HG02884 (cell line): Measurements from ENCODE around the gene FGFR2.

Experiments
- ATAC-seq: cut with Tn5 transposase; IDR thresholded peaks from one replicate; pipeline ENCODE4 v1.9.1; 2021; ENCODE audit warnings: mild to moderate bottlenecking, moderate library complexity; ENCODE audit not compliant: unreplicated experiment

Gene FGFR2

GRCh38 chr10:121497513-121498470, 100.5 kb downstream of the FGFR2 start:
- no peak for ATAC-seq

GRCh38 chr10:121495719-121496118, 102.5 kb downstream of the FGFR2 start:
- ATAC-seq: no peak

GRCh38 chr10:121494296-121494695, 103.9 kb downstream of the FGFR2 start:
- ATAC-seq: no peak

DNA sequence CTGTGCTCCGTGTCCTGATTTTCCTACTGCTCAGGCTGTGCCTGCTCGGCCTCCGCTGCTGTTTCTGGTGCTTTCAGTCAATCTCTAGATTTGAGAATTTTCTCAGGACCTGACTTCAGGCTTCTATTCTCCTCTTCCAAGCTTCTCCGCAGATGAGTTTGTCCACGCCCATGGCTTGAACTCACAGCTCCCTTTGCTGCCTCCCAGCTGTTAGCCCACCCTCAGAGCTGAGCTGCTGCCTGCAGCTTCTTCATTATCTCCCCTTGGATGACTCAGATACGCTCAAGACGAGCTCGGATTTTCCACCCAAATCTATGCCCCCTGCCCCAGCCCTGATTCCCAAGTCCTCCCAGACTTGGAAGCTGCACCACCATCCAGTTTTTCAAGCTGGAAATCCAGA, 104.7 kb downstream of the FGFR2 start:
- no peak for ATAC-seq

DNA sequence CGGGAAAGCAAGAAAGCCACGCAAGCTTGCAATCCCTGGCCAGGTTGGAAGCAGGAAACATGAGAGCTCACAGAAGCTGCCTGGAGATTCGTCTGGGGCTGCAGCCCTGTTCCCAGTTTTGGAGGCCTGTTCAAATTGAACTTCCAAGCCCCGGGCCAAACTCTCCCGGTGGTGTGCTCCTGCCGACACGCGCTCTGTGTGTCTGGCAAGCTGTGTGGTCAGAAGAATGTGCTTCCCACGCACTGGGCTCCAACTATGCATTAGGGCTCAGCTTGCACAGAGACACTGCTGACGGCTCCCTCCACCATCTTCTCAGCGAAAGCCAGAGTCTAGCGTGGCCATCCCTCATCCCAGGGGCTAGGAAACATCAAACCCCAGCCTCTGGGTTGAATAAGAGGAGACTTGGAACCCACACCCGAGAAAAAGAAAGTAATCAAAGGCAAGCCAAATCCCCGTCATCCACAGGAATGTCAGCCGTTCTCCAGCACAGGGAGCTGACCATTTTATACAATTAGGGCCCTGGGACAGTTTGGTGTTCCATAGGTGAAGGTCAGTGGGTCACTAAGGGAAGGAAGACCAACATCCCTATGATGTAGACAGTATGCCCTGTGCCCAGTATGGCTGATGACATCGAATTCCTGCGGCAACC, 107.2 kb downstream of the FGFR2 start:
- no peak for ATAC-seq

DNA sequence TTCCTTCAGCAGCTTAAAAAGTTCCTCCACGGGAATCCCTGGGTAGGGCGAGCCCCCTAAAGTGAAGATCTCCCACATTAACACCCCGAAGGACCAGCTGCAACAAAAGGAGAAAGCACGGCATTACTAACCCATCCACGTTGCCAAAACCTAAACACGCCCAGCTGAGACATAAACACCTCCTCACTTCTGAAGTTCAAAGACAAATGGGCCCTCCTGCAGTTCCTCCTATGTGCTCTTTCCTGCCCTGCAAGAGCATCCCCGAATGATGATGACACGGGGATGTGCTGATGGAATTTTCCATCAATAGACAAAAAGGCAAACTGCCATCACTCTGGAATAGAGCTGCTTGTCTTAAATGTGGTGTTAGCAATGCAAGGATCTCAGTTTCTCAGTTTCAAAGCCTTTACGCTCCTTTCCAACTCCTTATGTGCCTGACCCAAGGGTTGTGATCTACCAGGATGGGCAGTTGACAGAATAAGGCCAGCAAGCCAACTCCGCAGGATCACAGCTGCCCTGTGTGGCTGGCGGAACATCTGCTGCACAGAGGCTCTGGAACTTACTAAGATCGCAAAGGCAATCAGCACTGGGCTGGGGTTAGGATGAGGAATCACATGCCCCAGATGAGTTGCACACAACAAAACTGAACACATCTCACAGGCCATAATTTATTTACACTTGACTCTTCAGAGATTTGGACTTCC, 112.7 kb downstream of the FGFR2 start:
- ATAC-seq: no peak

DNA sequence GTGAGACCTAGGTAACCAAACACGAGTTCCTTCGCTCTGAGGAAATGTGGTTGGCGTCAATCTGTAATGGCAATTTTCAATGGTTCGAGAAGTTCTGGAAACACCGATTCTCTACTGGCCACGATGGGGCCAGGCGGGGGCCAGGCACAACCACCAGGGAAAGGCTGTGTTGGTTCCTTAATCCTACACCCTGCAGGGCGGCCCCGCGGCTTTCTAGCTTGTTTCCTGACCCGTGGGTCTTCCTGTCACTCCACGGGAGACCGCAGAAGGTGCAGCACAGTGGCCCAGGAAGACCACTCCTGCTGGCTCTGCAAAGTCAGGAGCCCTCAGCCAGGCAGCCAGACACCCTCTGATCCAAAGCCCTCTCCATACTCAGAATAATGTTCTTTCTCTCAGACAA, 113.4 kb downstream of the FGFR2 start:
- ATAC-seq: no peak

DNA sequence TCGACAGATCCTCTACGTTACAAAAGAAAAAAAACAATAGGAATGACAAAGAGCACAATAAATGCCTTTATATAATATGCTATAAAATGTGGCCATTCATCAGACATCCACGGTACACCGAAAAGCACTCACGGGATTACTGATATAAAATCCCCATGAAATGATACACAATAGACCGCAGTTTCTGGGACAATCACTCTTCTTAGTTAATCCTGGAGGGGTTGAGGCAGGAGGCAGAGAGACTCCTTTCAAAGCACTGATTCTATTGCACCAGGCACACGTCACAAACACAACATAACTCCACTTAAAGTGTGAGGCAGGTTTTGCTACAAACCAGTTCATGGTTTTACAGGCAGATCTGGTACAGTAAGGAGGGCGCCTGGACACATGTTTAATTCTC, 113.8 kb downstream of the FGFR2 start:
- no peak for ATAC-seq

- no peak for ATAC-seq
Measured at GRCh38 chr10:121481180-121481579, 117.1 kb downstream of the FGFR2 start.

DNA sequence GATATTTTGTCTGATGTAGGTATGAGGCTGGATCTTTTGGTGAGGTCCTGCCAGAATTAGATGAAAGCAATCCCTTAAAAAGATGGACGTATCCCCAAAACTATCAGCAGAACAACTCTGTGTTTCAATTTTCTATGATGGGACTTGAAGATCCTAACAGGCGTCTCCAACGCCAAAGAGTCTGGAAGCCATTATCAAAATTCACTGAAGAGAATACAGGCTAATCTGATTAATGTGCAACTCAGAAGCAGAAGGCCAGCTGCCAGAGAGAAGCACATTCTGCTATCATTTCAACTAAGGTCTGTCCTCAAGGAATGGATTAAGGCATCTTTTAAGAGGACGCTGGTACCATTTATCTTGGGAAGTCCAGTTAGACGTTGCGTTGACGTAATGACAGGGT, 119.7 kb downstream of the FGFR2 start:
- ATAC-seq: no peak

- no peak for ATAC-seq
Measured at GRCh38 chr10:121469797-121470606, 128.2 kb downstream of the FGFR2 start.

GRCh38 chr10:121468726-121469125, 129.5 kb downstream of the FGFR2 start:
- no peak for ATAC-seq

DNA sequence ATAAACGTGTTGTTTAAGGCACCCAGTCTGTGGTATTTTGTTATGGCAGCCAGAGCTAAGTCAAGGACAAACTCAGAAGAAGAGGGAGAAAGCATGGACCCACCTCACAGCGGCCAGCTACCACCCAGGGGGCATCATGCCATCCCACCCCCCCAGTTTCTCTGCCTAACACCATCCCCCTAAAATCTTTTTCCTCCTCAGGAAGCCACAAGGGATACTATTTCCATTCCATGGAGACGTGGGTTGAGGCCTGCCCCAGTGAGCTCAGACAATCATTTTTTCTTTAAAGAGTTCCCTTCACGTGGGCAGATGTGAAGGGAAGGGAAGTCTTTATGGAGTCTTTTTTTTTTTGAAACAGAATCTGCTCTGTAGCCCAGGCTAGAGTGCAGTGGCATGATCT, 131.8 kb downstream of the FGFR2 start:
- ATAC-seq: no peak

DNA sequence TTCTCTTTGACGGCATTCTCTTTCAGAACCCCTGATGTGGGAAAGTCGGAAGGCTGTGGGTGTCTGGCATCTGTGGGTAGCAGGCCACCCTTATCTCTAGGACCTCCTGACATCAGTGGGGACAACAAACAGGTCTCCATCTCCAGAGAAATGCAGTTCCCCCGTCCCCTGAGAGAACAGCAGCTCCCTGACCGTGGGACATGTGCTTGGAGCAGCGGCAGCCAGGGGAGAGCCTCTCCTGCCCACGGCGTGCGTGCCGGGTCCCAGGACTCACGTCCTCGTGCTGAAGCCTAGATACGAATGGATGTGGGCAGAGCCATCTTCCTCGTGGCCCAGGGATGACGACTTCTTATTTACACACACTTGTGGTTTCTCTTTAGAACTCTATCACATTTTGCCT, 133.0 kb downstream of the FGFR2 start:
- no peak for ATAC-seq

DNA sequence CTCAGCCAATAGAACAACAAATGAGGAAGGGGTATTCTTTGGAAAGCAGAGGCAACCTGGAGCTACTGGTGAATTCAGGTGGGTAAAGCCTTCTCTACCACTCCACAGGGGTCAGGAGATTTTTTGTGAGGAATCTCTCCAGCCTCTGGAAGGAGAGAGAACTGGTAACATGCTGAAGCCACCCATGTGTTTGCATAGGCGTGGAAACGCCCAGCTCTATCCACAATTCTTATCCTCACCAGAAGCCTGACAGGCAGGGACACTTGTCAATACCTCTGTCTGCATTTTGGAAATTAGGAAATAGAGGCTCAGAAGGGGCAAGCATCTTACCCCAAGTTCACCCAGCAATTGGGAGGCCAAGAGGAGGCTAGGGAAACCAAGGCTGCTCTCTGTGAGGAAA, 133.7 kb downstream of the FGFR2 start:
- ATAC-seq: no peak

DNA sequence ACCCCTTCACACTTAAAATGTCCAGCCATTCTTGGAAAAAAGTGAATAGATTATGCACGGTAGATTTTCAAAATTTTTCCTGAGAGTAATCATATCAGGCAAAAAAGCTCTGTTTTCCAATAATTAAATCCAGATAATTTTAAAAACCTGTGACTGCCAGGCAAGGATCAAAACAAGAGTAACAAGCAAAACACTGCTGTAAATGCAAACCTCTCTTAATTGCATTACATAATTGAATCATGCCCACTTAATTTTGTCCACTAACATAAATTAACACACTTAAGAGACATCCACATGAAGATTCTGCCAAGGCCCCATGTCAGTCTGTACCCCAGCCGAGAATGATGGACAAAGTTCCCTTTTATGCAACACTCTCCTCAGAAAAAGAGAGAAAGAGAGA, 135.3 kb downstream of the FGFR2 start:
- no peak for ATAC-seq

GRCh38 chr10:121462281-121462680, 136.0 kb downstream of the FGFR2 start:
- ATAC-seq: no peak

- no peak for ATAC-seq
Measured at GRCh38 chr10:121461307-121461706, 136.9 kb downstream of the FGFR2 start.

DNA sequence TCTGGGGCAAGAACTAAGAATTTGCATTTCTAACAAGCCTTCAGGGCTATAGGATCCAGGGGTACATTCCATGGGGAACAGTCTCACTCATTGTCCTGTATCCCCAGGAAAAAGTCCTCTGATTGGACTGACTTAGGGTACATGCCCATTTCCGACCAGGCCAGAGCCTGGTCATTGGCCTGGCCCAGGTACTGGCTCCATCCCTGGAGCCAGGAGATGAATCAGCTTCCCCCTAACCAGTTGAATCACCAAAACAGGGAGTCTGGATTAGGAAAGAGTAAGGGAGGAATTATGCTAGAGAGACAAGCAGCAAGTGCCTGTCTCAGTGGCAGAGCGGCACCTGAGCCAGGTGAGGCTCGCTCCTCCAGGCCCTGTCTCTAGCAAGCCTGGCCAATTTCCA, 137.5 kb downstream of the FGFR2 start:
- no peak for ATAC-seq

GRCh38 chr10:121459622-121460453, 138.4 kb downstream of the FGFR2 start:
- no peak for ATAC-seq
